AML-193 (cell line): ENCODE data around the gene AQP10.
A peak's percentile ranks its signal among the peaks of the same experiment; 100 is the strongest.
"Not testable (repeated sequence)": the region's sequence is repeated elsewhere in the genome, so short reads cannot be mapped to it uniquely, and the experiment has no call there.

Experiments
- DNase-seq, 2 experiments: peaks; one replicate each; lab custom pipeline; 2025; lab: John Stamatoyannopoulos, UW

AQP10 gene

GRCh38 chr1:154320882-154321608 is at the start of gene AQP10:
Gene AQP10 (plus strand): TSS chr1:154321093. CDS start chr1:154321156, 63 bp downstream.
- DNase-seq: no peak

- peak; percentile 94 to 95 for DNase-seq
Measured at GRCh38 chr1:154272217-154272998, 48.5 kb upstream of the AQP10 start, which contains the start of gene HAX1. Gene HAX1 (plus strand): TSS chr1:154272629. CDS start chr1:154272724, 95 bp downstream.

DNA sequence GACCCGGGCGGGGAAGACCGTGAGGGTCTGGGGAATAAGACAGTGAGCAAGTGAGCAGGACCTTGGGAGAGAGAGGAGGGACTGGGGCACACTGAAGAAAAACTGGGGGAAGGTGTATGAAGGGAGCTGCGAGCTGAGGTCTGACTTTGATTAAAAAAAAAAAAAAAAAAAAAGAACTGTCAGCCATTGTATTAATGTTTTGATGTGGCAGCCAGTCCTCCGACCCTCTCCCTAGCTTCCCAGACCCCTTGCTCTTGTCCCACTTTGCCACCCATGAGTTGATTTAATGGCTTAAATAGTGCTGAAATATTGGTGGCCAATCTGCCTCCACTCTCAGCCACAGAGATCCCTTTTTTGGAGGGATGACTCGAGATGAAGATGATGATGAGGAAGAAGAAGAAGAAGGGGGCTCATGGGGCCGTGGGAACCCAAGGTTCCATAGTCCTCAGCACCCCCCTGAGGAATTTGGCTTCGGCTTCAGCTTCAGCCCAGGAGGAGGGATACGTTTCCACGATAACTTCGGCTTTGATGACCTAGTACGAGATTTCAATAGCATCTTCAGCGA is 47.8 kb upstream of the AQP10 start:
- no peak for DNase-seq

GRCh38 chr1:154276797-154277196 is 44.1 kb upstream of the AQP10 start:
- no peak for DNase-seq

DNA sequence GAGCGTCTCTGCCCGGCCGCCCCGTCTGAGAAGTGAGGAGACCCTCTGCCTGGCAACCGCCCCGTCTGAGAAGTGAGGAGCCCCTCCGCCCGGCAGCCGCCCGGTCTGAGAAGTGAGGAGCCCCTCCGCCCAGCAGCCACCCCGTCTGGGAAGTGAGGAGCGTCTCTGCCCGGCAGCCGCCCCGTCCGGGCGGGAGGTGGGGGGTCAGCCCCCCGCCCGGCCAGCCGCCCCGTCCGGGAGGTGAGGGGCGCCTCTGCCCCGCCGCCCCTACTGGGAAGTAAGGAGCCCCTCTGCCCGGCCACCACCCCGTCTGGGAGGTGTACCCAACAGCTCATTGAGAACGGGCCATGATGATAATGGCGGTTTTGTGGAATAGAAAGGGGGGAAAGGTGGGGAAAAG is 33.3 kb upstream of the AQP10 start:
- not testable (repeated sequence) for DNase-seq

DNA sequence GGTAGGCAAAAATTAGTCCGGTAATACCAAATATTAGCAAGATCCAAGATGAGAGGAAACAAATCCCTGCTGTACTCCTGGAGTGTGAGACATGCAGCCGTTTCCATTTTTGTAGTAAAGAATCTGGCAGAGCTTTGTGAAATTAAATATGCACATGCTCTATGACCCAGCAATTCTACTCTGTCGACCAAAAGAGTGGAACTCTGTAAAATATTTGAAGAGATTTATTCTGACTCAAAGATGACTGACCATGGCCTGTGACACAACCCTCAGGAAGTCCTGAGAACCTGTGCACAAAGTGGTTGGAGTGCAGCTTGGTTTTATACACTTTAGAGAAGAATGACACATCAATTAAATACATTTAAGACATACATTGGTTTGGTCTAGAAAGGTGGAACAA is 32.2 kb upstream of the AQP10 start:
- no peak for DNase-seq

DNA sequence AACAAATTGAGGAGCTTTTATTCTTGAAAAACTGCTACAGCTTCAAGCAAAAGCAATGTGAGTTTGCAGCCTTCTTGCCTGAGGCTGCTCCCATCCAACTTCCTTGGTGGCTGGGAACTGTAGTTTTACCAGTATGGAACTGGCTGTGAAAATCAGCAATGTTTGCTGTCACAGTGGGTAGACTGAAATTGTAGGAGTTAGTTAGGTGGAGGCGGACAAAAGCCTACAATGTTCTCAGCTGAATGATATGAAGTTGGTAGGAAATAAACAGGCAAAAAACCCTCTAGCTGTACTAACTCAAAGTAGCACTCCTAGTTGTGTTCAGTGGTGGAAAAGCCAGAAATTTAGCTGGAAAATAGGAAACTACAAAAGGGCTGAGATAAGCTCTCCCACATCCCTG is 30.0 kb upstream of the AQP10 start:
- no peak for DNase-seq

- no peak for DNase-seq
Measured at GRCh38 chr1:154295408-154296235, 25.3 kb upstream of the AQP10 start.

DNA sequence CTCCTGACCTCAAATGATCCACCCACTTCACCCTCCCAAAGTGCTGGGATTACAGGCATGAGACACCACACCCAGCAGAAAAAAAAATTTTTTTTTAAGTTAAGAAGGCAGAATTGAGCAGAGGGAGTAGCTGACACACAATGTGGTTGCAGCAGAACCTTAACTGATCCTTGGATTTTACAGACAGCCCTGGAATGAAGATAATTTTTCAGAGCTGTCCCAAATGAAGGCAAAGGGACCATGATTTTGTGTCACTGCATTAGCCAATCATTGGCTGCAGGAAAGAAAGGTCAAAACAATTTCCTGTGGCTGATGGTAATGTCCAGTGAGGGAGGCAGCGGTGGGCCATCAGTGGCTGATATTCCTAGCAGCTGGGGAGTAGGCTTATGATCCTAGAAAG is 19.3 kb upstream of the AQP10 start:
- no peak for DNase-seq

DNA sequence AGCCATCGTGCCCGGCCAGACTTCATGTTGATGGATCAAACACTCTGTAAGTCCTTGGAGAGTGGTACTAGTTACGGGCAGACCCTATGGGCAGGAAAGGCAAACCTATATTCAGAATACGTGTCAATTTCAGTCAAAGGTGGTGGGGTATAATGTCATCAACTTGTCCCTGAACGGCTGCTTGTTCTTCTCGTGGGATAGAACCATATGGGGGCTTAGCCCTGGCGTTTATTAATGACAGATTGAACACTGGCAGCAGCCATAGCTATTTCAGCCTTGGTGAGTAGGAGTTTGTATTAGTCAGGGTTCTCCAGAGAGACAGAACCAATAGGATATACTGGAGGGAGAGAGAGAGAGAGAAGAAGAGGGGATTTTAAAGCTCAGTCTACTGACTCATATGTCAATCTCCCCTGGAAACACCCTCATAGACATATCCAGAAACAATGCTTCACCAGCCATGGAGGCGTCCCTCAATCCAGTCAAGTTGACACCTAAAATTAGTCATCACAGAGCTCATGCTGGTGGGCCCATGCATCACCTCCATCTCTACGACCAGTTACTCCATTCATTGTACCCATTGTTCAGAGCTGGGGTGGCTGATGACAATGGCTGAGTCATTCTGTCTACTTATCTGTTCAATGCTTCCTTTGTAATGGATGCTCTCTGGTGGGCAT is 16.1 kb upstream of the AQP10 start:
- no peak for DNase-seq

DNA sequence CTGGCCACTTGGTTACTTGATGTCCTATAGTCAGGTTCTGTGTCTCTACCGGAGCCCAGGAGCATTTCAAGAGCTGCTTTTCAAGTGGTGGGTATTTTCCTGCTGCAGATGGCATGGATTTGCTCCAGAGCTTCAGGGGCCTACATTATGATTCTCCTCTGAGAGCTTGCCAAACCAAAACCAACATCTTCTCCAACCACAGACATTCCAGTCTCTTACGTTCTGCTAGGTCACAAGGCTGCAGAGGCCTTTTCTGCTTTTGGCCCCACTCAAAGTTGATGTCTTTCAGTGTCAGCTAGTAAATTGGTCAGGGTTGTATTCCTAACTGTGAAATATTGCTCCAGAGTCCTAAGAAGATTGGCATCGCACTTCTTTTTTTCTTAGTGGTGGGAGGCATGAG is 14.7 kb upstream of the AQP10 start:
- no peak for DNase-seq

DNA sequence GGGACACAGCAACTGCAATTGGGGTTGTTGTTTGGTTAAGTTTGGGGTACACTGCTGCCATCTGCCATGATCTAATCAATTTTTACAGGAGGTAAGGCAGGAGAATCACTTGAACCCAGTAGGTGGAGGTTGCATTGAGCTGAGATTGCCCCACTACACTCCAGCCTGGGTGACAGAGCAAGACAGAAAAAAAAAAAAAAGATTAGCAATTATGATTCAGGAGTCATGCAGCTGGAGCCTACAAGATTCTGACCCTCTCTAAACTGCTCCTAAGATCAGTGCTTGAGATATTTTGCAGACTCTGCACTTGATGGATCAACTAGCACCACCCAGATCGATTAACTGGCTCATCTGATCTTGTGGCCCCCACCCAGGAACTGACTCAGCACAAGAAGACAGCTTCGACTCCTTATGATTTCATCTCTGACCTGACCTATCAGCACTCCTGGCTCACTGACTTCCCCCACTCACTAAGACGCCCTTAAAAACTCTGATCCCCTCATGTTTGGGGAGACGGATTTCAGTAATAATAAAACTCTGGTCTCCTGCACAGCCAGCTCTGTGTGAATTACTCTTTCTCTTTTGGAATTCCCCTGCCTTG is 13.1 kb upstream of the AQP10 start:
- DNase-seq: not testable (repeated sequence)

DNA sequence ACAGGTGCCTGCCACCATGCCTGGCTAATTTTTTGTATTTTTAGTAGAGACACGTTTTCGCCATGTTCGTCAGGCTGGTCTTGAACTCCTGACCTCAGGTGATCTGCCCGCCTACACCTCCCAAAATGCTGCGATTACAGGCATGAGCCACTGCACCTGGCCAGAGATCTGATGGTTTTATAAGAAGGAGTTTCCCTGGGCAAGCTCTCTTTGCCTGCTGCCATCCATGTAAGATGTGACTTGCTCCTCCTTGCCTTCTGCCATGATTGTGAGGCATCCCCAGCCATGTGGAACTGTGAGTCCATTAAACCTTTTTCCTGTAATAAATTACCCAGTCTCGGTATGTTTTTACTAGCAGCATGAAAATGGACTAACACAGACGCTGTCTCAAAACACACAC is 11.8 kb upstream of the AQP10 start:
- not testable (repeated sequence) for DNase-seq

- not testable (repeated sequence) for DNase-seq
Measured at GRCh38 chr1:154312229-154313065, 8.4 kb upstream of the AQP10 start.

DNA sequence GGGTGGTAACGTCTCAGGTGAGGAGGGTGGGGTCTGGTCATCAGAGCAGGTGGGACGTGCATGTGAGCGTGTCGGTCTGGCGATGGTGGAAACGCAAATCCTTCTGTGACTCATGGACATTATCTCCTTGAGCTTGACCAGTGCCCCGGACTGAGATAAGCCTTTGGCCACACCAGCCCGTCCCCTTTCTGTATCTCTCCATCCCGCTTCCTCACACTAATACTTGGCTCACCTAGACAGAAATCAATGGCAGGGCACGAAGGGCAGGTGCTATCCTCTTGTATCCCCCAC is 7.9 kb upstream of the AQP10 start:
- DNase-seq: no peak

DNA sequence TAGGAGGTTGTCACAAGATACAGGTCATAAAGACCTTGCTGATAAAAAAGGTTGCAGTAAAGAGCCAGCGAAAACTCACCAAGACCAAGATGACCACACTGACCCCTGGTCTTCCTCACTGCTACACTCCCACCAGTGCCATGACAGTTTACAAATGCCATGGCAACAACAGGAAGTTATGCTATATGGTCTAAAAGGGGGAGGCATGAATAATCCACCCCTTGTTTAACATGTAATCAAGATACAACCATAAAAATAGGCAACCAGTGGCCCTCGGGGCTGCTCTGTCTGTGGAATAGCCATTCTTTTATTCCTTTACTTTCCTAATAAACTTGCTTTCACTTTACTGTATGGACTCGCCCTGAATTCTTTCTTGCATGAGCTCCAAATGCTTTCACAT is 6.7 kb upstream of the AQP10 start:
- not testable (repeated sequence) for DNase-seq

- DNase-seq: no peak
Measured at GRCh38 chr1:154316704-154317103, 4.2 kb upstream of the AQP10 start.

DNA sequence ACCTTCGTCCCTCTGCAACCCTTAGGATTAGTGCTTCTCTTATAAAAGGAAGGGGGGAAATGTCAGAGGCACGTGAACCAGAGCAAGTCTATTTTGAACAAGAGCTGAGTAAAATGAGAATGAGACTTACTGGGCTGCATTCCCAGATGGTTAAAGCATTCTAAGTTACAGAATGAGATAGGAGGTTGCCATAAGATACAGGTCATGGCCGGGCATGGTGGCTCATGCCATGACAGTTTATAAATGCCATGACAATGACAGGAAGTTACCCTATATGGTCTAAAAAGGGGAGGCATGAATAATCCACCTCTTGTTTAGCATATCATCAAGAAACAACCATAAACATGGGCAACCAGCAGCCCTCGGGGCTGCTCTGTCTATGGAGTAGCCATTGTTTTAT is 2.5 kb upstream of the AQP10 start:
- DNase-seq: no peak

- DNase-seq: not testable (repeated sequence)
Measured at GRCh38 chr1:154321609-154321934, 679 bp downstream of the AQP10 start.

GRCh38 chr1:154323493-154323892 is 2.6 kb downstream of the AQP10 start:
- no peak for DNase-seq

- no peak for DNase-seq
Measured at GRCh38 chr1:154324241-154324640, 3.3 kb downstream of the AQP10 start.
